Superior temporal gyrus (tissue), 1 donor: ENCODE results near the gene MYO1A.
A peak's percentile ranks its signal among the peaks of the same experiment; 100 is the strongest.
"Not testable (repeated sequence)": the region's sequence is repeated elsewhere in the genome, so short reads cannot be mapped to it uniquely, and the experiment has no call there.

ENCODE experiments used
- DNase-seq: peaks from one replicate; pipeline ENCODE4 v3.0.0-alpha.2; 2016; ENCODE audit errors: extremely low spot score

MYO1A gene

DNA sequence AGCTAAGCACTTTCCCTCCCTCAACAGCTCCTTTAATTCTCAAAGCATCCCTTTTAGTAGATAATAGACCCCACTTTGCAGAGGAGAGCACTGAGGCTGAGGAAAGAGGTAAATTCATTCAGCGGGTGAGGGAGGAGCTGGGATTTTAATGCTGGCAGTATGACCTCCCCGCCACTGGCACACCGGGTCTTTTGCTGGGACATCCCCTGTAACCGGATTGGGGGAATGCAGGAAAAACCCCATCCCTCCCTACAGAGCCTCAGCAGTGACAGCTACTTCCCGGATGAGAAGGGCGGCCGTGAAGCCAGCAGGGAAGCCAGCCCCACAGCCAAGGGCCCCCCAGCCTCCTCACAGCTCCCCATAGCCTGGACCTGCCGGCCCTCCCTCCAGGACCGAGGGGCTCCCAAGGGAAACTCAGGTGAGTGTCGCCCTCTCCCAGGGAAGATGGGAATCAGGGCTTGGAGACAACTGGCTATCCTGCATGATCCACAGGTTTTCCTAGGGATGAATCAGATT, 55.6 kb downstream of the MYO1A start:
- DNase-seq = no peak

DNA sequence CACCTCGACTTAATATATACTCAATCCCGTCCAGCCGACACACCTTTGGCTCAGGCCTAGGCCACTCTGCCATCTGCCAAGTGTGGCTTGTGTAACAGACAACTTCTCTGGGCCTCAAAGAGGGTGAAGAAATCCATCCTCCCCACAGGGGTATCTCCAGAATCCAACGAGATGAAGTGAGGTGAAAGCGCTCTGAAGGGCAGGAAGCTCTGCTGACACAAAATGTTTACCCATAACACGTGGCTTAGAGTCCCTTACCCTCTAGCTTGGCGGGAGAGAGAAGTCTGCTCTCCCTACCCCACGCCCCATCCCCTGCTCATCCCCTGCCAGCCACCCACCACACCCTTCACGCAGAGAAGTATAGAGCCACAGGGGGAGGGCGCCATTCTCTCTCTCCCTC, 56.6 kb downstream of the MYO1A start:
- DNase-seq = no peak

DNA sequence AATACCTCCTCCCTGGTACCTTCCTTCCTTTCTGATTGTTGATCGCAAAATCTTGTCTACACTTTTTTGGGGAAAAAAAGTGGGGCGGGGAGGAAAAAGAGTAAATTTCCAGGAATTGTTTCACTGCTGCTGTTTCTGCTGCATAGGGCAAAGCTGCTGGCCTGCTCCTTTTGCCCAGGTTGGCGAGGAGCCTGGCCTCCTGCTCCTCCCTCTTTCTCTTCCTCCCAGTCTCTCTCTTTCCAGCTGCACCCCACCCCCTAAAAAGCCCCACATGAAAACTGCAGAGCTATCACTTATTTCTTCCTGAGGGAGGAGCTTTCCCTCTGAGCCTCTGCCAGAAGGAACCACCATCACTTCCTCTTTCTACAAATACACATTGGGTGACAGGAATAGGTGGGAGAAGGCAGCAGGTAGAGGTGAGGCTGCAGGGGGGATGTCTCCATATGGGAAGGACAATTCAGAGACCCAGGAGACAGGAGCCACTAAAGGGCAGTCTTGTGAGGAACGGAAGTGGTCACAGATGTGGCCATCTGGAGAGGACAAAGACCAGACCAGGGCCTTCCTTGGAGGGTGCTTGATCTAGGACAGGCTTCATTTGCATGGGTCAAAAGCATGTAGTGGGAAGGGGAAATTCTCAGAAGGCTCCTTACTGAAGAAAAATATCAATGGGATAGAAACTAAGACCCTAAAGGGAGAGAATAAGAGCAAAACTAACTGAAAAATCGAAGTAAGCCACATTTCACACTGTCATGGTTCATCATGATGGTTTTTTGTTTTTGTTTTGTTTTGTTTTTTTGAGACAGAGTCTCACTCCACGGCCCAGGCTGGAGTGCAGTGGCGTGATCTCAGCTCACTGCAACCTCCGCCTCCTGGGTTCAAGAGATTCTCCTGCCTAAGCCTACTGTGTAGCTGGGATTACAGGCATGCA, 58.3 kb downstream of the MYO1A start:
- no peak for DNase-seq

DNA sequence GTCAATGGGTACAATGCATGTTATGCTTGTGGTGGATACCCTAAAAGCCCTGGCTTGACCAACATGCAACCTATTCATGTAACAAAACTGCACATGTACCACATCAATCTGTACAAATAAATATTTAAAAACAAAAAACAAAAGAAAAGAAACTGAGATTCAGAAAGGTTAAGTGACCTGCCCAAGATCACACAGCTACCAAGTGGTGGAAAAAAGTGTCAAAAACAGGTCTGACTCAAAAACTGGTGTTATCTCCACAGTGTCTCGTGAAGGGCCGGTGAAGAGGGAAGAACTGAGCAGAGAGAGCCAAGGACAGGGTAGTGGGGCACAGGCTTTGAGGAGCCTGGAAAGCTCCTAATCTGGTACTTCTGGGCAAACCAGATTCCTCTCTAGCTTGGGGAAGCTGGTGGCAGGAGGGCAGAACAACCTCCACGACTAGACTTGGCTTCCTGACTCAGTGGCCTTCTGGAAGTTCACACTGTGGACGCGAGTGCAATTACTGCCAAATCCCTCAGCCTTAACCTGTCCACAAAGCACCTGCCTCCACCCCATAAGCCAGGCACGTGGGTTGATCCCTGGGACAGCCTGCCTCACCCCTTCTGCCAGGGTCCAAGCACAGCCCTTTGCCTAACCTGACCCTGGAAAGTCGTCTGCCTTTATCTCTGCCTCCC, 59.1 kb downstream of the MYO1A start:
- no peak for DNase-seq

DNA sequence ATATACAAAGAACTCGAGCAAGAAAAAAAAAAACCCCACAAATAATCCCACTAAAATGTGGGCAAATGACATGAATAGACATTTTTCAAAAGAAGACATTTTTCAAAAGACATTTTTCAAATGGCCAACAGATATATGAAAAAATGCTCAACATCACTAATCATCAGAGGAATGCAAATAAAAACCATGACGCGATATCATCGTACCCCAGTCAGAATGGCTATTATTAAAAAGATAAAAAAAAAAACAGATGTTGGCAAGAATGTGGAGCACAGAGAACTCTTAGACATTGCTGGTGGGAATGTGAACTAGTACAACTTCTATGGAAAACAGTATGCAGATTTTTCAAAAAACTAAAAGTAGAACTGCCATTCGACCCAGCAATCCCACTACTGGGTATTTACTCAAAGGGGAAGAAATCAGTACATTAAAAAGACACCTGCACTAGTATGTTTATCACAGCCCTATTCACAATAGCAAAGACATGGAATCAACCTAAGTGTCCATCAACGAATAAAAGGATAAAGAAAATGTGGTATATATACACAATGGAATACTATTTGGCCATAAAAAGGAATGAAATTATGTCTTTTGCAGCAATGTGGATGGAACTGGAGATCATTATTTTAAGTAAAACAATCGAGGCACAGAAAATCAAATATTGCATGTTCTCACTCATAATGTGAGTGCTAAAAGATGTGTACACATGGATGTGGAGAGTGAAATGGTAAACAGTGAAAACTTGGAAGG, 59.9 kb downstream of the MYO1A start:
- no peak for DNase-seq

DNA sequence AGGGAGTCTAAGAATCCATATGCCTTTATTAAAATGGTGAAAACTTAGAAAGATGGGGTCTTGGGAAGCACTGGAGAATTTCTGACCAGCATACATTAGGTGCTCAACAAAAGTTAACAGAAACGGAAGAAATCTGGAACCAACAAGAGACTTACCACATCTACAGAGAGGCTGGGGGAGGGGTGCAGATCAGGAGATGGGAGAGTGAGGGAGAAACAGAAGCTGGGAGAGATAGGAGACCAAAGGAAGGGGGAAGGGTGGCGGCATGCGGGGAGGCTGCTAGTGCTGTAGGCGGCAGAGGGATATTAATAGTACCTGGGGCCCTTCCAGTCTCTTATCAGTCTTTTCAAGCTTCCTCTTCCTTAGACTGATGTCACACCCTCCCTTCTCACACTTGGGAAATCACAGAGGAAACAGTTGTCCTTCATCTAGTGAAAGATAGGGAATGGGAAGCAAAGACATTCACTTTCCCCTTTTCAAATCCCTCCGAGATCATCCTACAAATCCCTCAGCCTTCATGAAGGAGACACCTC, 61.7 kb downstream of the MYO1A start:
- DNase-seq = no peak

DNA sequence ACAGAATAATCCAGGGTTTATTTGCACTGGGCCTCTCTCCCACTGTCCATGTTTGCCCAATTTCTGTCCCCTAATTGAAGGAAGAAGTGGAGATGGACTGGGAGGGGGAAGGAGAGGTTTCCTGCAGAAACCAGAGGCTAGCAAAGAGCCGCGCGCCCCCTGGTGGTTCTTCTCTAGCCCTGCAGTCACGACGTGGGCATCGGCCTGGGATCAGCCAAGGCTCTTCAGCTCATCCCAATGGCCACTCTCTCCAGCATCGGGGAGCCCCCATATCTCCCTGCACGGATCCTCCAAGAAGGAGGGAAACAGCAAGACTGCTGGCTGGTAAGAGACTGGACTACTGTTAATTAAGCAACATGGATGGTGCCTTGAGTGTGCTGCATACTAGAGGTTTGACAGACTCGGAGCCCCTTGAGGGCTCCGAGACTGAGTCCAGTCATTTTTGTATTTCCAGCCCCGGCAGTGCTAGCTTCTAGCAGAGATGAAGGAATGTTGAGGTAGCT, 62.3 kb downstream of the MYO1A start:
- DNase-seq = peak; percentile 92

DNA sequence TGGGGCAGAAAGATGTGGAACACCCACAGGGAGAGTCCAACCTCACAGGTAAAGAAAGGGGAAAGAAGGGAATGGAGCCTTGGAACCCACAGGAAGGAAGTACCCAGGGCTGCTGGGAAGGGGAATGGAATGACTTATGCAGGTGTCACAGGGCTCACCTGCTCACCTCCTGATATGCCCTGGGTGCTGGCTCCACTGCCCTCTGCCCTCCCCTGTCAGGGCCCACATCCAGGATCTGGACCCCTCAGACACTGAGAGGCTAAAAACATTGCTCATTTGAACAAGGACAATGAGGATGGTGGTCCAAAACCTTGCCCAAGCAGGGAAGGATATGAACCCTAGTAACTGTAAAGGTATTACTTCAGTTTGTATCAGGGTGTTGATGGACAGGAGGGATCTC, 62.9 kb downstream of the MYO1A start:
- DNase-seq = no peak

DNA sequence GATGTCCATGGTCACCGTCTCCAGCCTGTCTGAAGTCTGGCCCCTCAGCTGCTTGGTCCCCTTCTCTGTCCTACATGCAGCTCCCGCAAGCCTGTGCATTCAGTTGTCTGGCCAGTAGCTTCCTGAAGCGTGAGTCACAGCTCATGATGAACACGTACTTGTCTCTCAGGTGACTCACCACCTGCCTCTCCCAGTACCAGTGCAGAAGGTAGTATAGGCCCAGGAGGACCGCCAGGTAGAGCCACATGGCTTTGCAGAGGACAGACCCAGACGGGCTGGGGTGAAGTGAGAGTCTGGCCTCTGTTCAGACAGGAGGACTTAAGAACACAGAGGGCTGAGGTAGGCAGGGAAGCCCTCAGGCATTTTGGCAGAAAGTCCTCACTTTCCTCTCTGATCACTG, 64.2 kb downstream of the MYO1A start:
- DNase-seq = not testable (repeated sequence)

DNA sequence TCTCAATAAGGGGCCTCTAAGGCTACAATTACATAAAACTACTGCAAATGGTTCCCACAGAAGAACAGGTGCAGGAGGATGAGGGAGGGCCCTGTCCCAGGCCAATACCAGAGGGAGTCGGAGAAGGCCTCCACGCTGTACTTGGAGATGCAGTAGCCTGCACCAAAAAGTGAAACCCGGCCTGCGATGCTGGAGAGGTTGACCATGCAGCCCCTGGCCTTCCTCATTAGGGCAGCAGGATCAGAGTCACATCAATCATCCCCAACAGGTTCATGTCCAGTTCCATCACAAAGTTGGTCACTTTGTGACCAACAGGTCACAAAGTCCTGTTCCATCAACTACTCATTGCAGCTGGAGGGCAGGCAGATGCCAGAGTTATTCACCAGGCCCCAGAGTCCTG, 66.5 kb downstream of the MYO1A start:
- DNase-seq = no peak

DNA sequence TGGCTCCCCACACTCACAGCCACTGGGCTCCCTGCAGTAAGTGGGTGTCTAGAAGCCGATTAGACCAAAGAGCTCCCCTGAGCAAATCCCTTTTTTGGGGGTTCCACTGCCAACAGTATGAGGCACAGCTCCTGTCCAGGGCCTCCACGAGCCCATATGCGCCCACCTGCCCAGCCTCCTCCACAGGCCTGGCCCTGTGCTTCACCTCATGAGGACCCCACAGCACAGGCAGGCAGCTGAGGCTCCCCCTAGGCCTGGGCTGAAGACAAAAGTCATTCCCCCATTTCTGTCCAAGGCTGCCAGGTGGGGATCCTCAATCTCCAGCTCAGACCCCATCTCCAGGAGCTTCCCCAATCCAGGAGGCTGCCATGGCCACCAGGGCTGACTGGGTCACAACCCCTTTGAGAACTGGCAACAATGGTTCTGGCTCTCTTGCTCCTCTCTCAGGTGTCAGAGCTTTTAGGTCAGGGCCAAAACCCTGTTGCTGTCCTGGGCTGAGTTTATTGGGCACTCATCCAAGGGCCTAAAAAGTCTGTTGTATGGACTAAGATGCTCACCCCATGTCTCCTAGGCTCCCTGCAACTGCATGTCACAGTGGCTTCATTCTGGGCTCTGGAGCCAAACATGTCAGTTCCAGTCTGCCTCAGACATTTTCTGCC, 67.2 kb downstream of the MYO1A start:
- DNase-seq = not testable (repeated sequence)

DNA sequence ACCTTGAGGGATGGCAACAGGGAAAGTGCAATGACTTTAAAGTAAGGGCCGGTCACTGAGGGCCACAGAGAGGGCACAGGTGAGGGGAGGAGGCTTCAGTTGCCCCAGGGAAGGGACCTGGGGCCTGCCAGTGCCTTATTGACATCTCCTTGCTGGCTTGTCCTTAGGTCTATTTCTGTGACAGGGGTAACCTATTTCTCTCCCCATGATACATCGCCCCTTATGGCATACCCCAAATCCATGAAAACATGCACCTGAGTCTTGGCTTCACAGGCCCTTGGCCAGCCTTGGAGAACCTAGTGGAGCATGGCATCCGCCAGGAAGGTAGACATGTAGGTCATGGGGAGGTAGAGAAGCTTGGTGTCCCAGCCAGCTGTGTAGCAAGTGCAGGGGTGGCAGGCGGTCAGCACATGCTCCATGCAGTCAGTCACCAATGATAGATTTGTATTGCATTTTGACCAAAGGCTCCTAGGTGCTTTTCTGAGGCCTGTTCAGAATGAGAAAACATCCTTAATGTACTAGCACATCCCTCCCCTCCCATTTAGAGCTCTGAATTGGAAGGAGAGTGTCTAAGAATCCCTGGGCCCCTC, 68.9 kb downstream of the MYO1A start:
- DNase-seq = no peak

DNA sequence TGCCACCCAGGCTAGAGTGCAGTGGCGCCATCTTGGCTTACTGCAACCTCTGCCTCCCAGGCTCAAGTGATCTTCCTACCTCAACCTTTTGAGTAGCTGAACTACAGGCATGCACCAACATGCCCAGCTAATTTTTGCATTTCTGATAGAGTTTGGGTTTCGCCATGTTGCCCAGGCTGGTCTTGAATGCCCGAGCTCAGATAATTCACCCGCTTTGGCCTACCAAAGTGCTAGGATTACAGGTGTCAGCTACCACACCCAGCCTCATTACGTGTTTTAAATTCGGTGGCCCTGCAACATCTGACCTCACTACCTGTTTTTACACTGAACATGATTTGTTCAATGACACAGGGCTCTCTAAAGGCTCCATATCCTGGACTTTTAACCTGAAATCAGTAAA, 69.7 kb downstream of the MYO1A start:
- no peak for DNase-seq

DNA sequence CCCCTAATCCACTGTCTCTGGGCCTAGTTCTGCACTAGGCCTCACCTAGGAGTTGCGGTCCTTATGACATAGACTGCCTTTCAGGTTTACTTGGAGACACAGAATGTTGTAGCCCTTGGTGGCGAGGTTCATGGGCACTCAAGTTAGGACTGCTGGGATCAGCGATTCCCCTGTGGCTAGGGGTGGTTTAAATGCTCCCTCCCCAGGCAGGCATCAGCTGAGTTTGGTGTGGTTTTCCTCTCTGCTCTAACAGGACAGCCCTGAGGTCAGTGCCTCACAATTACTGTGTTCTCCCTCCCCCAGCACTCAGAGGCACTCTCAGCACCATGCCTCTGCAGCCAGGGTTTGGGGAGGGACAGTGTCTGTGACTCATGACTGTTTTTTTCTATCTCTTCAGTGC, 70.3 kb downstream of the MYO1A start:
- DNase-seq = no peak
